CD8-positive, alpha-beta memory T cell (primary cell): ENCODE data around the gene ZNF385C. TPM values are rescaled to one million over a fixed set of nuclear protein-coding genes. Genes with fewer than 3 reads are reported as not detected.

Experiments used
- CTCF ChIA-PET: fragments of 350-600 bp; sonication (Branson Sonifier 250); formaldehyde crosslinking; loops from one replicate; lab custom pipeline; 2021; ENCODE audit warnings: antibody characterized with exemption; lab: Charles Lee
- POLR2A ChIA-PET: fragments of 350-600 bp; sonication (Branson Sonifier 250); formaldehyde crosslinking; loops from one replicate; lab custom pipeline; 2021; ENCODE audit warnings: antibody characterized with exemption; lab: Charles Lee
- DNase-seq, 5 donors: peaks; one replicate each; pipeline versions ENCODE4 v3.0.0 to v3.0.0-alpha.2; 2020 to 2022; ENCODE audit warnings: mixed read lengths in 1 of 5
- H3K27ac ChIP-seq: one replicate; pipeline ENCODE4 v1.7.0; 2013; ENCODE audit warnings: low read depth, mild to moderate bottlenecking, low read length, moderate library complexity
- H3K27me3 ChIP-seq: 2 replicates; pipeline ENCODE4 v1.7.0; 2013; ENCODE audit warnings: low read length, mild to moderate bottlenecking; ENCODE audit not compliant: insufficient read depth, poor library complexity, severe bottlenecking
- H3K36me3 ChIP-seq: 2 replicates; pipeline ENCODE4 v1.7.0; 2013; ENCODE audit warnings: mild to moderate bottlenecking, low read length, moderate library complexity; ENCODE audit not compliant: insufficient read depth
- H3K4me1 ChIP-seq: 2 replicates; pipeline ENCODE4 v1.7.0; 2013; ENCODE audit warnings: mild to moderate bottlenecking, low read length, moderate library complexity; ENCODE audit not compliant: insufficient read depth
- H3K4me3 ChIP-seq: 2 replicates; pipeline ENCODE4 v1.7.0; 2013; ENCODE audit warnings: mild to moderate bottlenecking, low read length
- H3K9me3 ChIP-seq: 2 replicates; pipeline ENCODE4 v1.7.0; 2013; ENCODE audit warnings: mild to moderate bottlenecking, low read length
- H3K27ac Mint-ChIP-seq, 8 donors: one replicate each; pipeline ENCODE4 v1.8.0; 2020 to 2021; ENCODE audit warnings: mixed read lengths in 8 of 8, mild to moderate bottlenecking in 6 of 8, inconsistent platforms in 3 of 8, moderate library complexity in 3 of 8
- H3K27me3 Mint-ChIP-seq, 2 donors: one replicate each; pipeline ENCODE4 v1.8.0; 2020 to 2021; ENCODE audit warnings: mixed read lengths in 2 of 2, mild to moderate bottlenecking in 1 of 2, moderate library complexity in 1 of 2
- H3K36me3 Mint-ChIP-seq, 3 donors: one replicate each; pipeline ENCODE4 v1.8.0; 2020 to 2021; ENCODE audit warnings: mixed read lengths in 3 of 3, inconsistent platforms in 1 of 3, mild to moderate bottlenecking in 1 of 3
- H3K4me1 Mint-ChIP-seq, 3 donors: one replicate each; pipeline ENCODE4 v1.8.0; 2020 to 2021; ENCODE audit warnings: mixed read lengths in 3 of 3, inconsistent platforms in 1 of 3, mild to moderate bottlenecking in 1 of 3
- H3K4me3 Mint-ChIP-seq, 7 donors: one replicate each; pipeline ENCODE4 v1.8.0; 2020 to 2021; ENCODE audit warnings: mixed read lengths in 7 of 7, mild to moderate bottlenecking in 6 of 7, moderate library complexity in 4 of 7, inconsistent platforms in 2 of 7
- H3K9me3 Mint-ChIP-seq, 5 donors: one replicate each; pipeline ENCODE4 v1.8.0; 2020 to 2022; ENCODE audit warnings: mixed read lengths in 5 of 5, mild to moderate bottlenecking in 3 of 5, moderate library complexity in 2 of 5, inconsistent platforms in 1 of 5
- polyA plus RNA-seq: library from polyadenylated mRNA; unstranded; fragments of 300-500 nt; fragmentation: Illumina TruSeq; gene quantifications from one replicate; pipeline ENCODE4 v1.2.3, GENCODE V29; 2021
- total RNA-seq, 2 experiments: library from RNA; stranded (reverse); gene quantifications; one replicate each; pipeline ENCODE4 v1.2.3, GENCODE V29; 2021

ZNF385C gene
- total and polyA plus RNA-seq, 3 experiments from 2014 or later, result not detected

DNA sequence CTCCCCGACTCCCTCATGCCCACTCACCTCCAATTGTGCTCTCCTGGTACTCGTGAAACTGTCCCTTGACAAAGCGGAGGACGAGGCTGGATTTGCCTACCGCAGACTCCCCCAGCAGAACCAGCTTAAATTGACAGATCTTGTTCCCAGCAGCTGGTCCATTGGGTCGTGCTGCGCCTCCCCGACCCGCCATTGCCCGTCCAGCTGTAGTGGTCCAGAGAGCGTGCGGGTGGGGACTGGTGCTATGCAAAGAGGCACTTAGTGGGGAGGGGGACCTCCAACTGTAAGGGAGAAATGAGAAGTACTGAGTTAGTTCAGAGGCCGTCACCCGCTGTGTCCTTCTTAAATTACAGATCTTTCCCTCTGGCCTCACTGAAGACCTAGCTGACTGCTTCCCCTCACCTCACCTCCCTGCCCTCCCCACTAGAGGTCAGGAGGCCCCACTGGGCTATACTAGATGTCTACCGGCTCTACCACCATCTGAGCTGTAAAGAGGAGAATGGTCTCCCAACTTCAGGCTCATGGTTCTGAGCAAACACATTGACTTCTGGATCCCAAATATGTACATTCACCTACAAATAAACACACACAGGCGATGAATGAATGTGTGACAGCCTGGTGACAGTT, 32.1 kb upstream of the ZNF385C start:
- Mint-ChIP-seq H3K27me3 (no peaks in the 10 kb centered on the region), H3K36me3 (peaks cover 6 to 79% (median 6%) of the 10 kb centered on the region in 3 donors), H3K9me3 (no peaks in the 10 kb centered on the region), H3K4me3 (no peak overlapping the region), H3K27ac (peak overlapping the region in 6 of 8 donors; percentile 7 to 77 (median 54)), H3K4me1 (peaks cover 28 to 43% (median 41%) of the 10 kb centered on the region in 3 donors)
- CTCF ChIA-PET, result no interaction called here
- H3K27me3 ChIP-seq, result no peaks in the 10 kb centered on the region
- DNase-seq, result no peak
- H3K4me3 ChIP-seq, result no peak overlapping the region
- POLR2A ChIA-PET, result no interaction called here
- no peaks in the 10 kb centered on the region for H3K9me3 ChIP-seq
- H3K36me3 ChIP-seq, result peaks cover 50% of the 10 kb centered on the region
- peaks cover 34% of the 10 kb centered on the region for H3K4me1 ChIP-seq
- H3K27ac ChIP-seq, result no peak overlapping the region

DNA sequence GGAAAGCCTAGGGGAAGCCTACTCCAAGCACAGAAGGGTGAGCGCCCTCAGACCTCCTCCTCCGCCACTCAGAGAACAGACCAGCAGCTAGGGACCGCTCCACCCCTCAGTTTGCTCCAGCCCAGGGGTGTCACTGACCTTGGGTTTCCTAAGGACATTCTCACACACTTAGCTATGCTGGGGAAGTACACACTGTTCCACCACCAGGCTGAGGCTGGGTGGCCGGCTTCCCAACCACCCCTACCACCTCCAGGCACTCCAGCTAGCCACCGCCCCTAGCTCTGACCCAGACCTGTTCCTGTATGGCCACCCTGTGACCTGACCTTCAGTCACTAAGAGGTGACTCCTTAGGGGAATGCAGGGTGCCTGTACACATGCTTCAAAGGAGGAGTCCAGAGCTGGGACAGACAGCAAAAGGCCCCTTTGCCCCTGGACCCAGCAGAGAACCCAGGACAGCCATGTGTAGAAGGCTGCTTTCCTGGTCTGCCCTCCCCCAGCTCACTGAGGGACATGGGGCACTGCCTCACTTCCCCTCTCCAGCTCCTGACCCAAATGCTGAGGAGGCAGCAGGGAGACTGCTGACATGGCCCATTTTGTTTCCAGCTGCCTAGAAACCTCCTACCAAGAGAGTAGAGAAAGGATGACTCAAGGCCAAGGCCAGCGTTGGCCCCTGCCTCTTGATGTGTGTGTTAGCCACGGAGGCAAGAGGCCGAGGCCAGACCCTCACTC, 31.0 kb upstream of the ZNF385C start:
- peaks cover 6 to 84% (median 8%) of the 10 kb centered on the region in 3 donors for H3K36me3 Mint-ChIP-seq
- peaks cover 28 to 35% (median 33%) of the 10 kb centered on the region in 3 donors for H3K4me1 Mint-ChIP-seq
- no peak overlapping the region for H3K4me3 Mint-ChIP-seq
- Histone ChIP-seq H3K27ac (no peak overlapping the region), H3K9me3 (no peaks in the 10 kb centered on the region), H3K36me3 (peaks cover 50% of the 10 kb centered on the region), H3K27me3 (no peaks in the 10 kb centered on the region), H3K4me3 (no peak overlapping the region), H3K4me1 (peaks cover 25% of the 10 kb centered on the region)
- no peaks in the 10 kb centered on the region for H3K27me3 Mint-ChIP-seq
- H3K27ac Mint-ChIP-seq, result peak overlapping the region in 3 of 8 donors; percentile 39 to 82 (median 52)
- DNase-seq, result no peak
- POLR2A ChIA-PET, result interaction anchor here (0.5 to 1.1 kb wide), 3 partner anchors 21 to 626 kb away, joined by 3 to 5 read pairs (median 3); no protein-coding TSS in a partner anchor
- CTCF ChIA-PET, result no interaction called here
- no peaks in the 10 kb centered on the region for H3K9me3 Mint-ChIP-seq

DNA sequence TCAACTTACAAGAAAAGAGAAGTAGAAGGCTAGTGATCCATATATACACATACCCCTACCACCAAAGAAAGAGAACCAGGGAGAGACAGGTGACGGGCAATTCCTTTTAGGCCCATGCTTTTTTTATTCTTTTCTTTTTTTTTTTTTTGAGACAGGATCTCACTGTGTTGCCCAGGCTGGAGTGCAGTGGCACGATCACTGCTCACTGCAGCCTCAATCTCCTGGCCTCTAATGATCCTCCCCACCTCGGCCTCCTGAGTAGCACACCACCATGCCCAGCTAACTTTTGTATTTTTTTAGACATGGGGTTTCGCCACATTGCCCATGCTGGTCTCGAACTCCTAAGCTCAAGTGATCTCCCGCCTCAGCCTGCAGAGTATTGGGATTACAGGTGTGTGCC, 29.1 kb upstream of the ZNF385C start:
- POLR2A ChIA-PET, result interaction anchor here (0.7 kb wide), 1 partner anchor 9 kb away, joined by 5 read pairs; no protein-coding TSS in a partner anchor

DNA sequence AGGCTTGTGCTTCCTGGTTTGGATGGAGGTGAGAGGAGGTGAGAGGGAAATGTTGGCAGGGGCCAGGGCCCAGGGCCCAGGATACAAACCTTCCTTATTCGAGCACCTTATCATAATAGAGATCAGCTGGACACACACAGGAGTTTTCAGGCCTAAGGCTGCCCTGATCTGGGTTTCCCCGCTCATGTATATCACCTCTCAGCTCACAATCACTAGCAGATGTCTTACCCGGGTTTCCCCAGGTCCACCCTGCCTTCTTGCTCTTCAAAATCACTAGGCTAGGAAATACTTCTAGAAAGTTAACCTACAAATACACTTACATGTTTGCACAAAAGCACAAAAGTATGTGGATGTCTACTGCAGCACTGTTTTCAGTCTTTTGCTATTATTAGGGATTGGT, 28.6 kb upstream of the ZNF385C start:
- peaks cover 50% of the 10 kb centered on the region for H3K36me3 ChIP-seq
- no peaks in the 10 kb centered on the region for H3K9me3 ChIP-seq
- DNase-seq, result no peak
- peaks cover 8 to 12% (median 11%) of the 10 kb centered on the region in 3 donors for H3K4me1 Mint-ChIP-seq
- H3K27me3 ChIP-seq, result no peaks in the 10 kb centered on the region
- H3K4me3 Mint-ChIP-seq, result no peak overlapping the region
- H3K4me1 ChIP-seq, result peaks cover 1% of the 10 kb centered on the region
- ChIA-PET CTCF (no interaction called here), POLR2A (interaction anchor here (0.7 kb wide), 1 partner anchor 9 kb away, joined by 5 read pairs; no protein-coding TSS in a partner anchor)
- no peaks in the 10 kb centered on the region for H3K9me3 Mint-ChIP-seq
- peak overlapping the region in 2 of 8 donors; percentile 10 to 21 for H3K27ac Mint-ChIP-seq
- H3K27ac ChIP-seq, result no peak overlapping the region
- no peaks in the 10 kb centered on the region for H3K27me3 Mint-ChIP-seq
- H3K36me3 Mint-ChIP-seq, result peaks cover 6 to 72% (median 8%) of the 10 kb centered on the region in 3 donors
- no peak overlapping the region for H3K4me3 ChIP-seq

More for the DNA sequence above, 29.1 kb upstream of the ZNF385C start:
- no peak overlapping the region for H3K4me3 ChIP-seq
- CTCF ChIA-PET, result no interaction called here
- H3K27me3 ChIP-seq, result no peaks in the 10 kb centered on the region
- no peaks in the 10 kb centered on the region for H3K27me3 Mint-ChIP-seq
- H3K9me3 ChIP-seq, result no peaks in the 10 kb centered on the region
- peaks cover 7% of the 10 kb centered on the region for H3K4me1 ChIP-seq
- H3K4me3 Mint-ChIP-seq, result no peak overlapping the region
- peaks cover 6 to 74% (median 8%) of the 10 kb centered on the region in 3 donors for H3K36me3 Mint-ChIP-seq
- peaks cover 50% of the 10 kb centered on the region for H3K36me3 ChIP-seq
- peak overlapping the region in 1 of 8 donors; percentile 10 for H3K27ac Mint-ChIP-seq
- DNase-seq, result no peak
- H3K9me3 Mint-ChIP-seq, result no peaks in the 10 kb centered on the region
- H3K4me1 Mint-ChIP-seq, result peaks cover 12 to 17% (median 14%) of the 10 kb centered on the region in 3 donors
- H3K27ac ChIP-seq, result no peak overlapping the region

DNA sequence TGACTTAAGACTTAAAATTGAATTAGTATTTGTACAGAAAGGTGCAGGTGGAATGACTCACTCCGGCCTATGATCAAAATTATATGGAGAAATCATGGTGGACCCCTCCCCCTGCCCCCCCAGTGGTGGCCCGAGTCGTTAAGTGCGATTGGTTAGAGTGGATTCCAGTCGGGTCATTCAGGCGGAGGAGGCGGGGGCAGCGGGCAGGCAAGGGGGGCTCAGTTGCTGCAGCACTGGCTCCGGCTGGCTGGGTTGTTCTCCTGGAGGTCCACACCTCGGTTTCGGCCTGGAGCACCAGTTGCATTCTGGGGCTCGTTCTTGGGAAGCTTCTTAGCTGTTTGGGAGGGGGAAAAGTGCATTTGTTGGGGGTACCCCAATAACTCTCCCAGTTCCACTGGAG, 27.3 kb upstream of the ZNF385C start:
- H3K36me3 Mint-ChIP-seq, result peaks cover 6 to 61% (median 6%) of the 10 kb centered on the region in 3 donors
- H3K36me3 ChIP-seq, result peaks cover 40% of the 10 kb centered on the region

DNA sequence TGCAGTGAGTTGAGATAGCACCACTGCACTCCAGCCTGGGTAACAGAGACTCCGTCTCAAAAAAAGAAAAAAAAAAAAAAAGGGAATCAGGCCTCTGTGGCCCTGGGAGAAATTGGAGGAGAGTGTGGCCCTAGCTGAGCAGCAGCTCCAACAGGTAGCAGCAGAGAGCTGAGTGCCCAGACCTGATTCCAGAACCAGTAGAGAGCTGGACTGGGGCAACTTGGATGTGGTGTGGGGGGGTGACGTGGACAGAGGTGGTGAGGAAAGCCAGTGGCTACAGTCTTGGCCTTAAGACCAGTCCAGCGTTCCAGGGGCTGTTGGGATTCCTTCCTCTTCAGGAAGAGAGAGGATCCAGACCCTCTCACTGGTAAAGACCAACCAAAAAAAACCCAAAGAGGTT, 26.0 kb upstream of the ZNF385C start:
- peaks cover 11 to 14% (median 13%) of the 10 kb centered on the region in 3 donors for H3K4me1 Mint-ChIP-seq
- H3K4me3 ChIP-seq, result no peak overlapping the region
- CTCF ChIA-PET, result interaction anchor here (2.0 kb wide), 1 partner anchor 10 kb away, joined by 4 read pairs; no protein-coding TSS in a partner anchor

More for the DNA sequence above, 27.3 kb upstream of the ZNF385C start:
- Histone ChIP-seq H3K4me1 (peaks cover 7% of the 10 kb centered on the region), H3K27me3 (no peaks in the 10 kb centered on the region), H3K9me3 (no peaks in the 10 kb centered on the region), H3K4me3 (no peak overlapping the region), H3K27ac (no peak overlapping the region)
- no peak for DNase-seq
- peaks cover 5 to 6% (median 6%) of the 10 kb centered on the region in 3 donors for H3K4me1 Mint-ChIP-seq
- POLR2A ChIA-PET, result no interaction called here
- no peaks in the 10 kb centered on the region for H3K27me3 Mint-ChIP-seq
- no peaks in the 10 kb centered on the region for H3K9me3 Mint-ChIP-seq
- CTCF ChIA-PET, result no interaction called here
- H3K27ac Mint-ChIP-seq, result peak overlapping the region in 1 of 8 donors; percentile 74
- no peak overlapping the region for H3K4me3 Mint-ChIP-seq

DNA sequence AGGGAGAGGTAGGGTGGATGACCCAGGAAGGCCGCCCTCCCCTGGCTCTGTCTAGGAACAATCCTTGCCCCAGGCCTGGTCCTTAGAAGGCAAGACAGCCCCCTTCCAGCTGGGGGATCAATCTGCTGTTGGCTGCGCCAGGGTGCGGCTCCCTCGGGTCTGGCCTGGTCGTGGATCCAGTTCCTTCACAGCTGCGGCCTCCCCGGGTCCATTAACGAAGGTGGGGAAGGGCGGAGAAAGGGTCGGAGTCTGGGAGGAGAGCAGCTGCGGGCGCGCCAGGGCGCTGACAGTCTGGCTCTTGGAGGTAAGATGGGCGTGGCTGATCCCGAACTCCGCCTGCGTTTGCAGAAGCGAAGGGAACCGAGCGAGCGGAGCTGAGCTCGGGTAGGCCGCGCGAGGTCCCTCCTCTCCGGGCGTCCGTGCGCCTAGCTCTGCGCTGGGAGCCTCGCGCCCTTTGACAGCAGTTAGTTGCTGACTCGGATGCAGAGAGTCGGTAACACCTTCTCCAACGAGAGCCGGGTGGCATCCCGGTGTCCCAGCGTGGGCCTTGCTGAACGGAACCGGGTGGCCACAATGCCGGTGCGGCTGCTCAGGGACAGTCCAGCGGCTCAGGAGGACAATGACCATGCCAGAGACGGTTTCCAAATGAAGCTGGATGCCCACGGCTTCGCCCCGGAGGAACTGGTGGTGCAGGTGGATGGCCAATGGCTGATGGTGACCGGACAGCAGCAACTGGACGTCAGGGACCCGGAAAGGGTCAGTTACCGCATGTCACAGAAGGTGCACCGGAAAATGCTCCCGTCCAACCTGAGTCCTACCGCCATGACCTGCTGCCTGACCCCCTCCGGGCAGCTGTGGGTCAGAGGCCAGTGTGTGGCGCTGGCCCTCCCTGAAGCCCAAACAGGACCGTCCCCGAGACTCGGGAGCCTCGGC, 24.4 kb upstream of the ZNF385C start, which contains the start of gene HSPB9:
Gene HSPB9 (plus strand): TSS at position 434 of the 933 bp plus-strand sequence. CDS start 47 bp downstream, at position 481.
- Histone ChIP-seq H3K9me3 (no peaks in the 10 kb centered on the region), H3K4me1 (peaks cover 14% of the 10 kb centered on the region), H3K4me3 (no peak within 1 kb of the TSS), H3K27ac (no peak within 1 kb of the TSS), H3K36me3 (peaks cover 11% of the 10 kb centered on the region), H3K27me3 (no peaks in the 10 kb centered on the region)
- ChIA-PET POLR2A (interaction anchor here (1.1 kb wide), 1 partner anchor 10 kb away, joined by 3 read pairs; the partner anchor contains the start of gene DHX58), CTCF (interaction anchor here (0.8 to 11.7 kb wide), 2 partner anchors 59 to 95 kb away, joined by 3 to 109 read pairs; partner anchors contain the start of gene KCNH4)
- no peak for DNase-seq
- Mint-ChIP-seq H3K27me3 (no peaks in the 10 kb centered on the region), H3K4me3 (peak within 1 kb of the TSS in 6 of 7 donors; percentile 56 to 87 (median 77)), H3K27ac (peak within 1 kb of the TSS in 3 of 8 donors; percentile 50 to 81 (median 61)), H3K9me3 (no peaks in the 10 kb centered on the region), H3K4me1 (peaks cover 16 to 20% (median 19%) of the 10 kb centered on the region in 3 donors), H3K36me3 (peaks cover 6 to 38% (median 6%) of the 10 kb centered on the region in 3 donors)

More for the DNA sequence above, 26.0 kb upstream of the ZNF385C start:
- peaks cover 14% of the 10 kb centered on the region for H3K4me1 ChIP-seq
- H3K9me3 ChIP-seq, result no peaks in the 10 kb centered on the region
- H3K27me3 Mint-ChIP-seq, result no peaks in the 10 kb centered on the region
- H3K27ac ChIP-seq, result no peak overlapping the region
- H3K27me3 ChIP-seq, result no peaks in the 10 kb centered on the region
- peak overlapping the region in 3 of 8 donors; percentile 27 to 52 (median 50) for H3K27ac Mint-ChIP-seq
- peaks cover 27% of the 10 kb centered on the region for H3K36me3 ChIP-seq
- POLR2A ChIA-PET, result interaction anchor here (0.6 kb wide), 1 partner anchor 58 kb away, joined by 6 read pairs; no protein-coding TSS in a partner anchor
- no peak for DNase-seq
- H3K36me3 Mint-ChIP-seq, result peaks cover 6 to 48% (median 6%) of the 10 kb centered on the region in 3 donors
- H3K9me3 Mint-ChIP-seq, result no peaks in the 10 kb centered on the region
- peak overlapping the region in 1 of 7 donors; percentile 34 for H3K4me3 Mint-ChIP-seq
